ENCODE measurements around the gene ZBTB5. TPM values are rescaled to one million over a fixed set of nuclear protein-coding genes. Genes with fewer than 3 reads are reported as not detected.
"Not testable (repeated sequence)": the region's sequence is repeated elsewhere in the genome, so short reads cannot be mapped to it uniquely, and the experiment has no call there.

The ZBTB5 gene
- total RNA-seq, 1 experiment from 2014 or later = 6.7 TPM

GRCh38 chr9:37452611-37453010 lies 12.6 kb downstream of the ZBTB5 start:
- no peak for DNase-seq (ENCODE audit: low read depth)

GRCh38 chr9:37451628-37452027 lies 13.6 kb downstream of the ZBTB5 start:
- no peak for DNase-seq (ENCODE audit: low read depth)

GRCh38 chr9:37449862-37450632 lies 15.2 kb downstream of the ZBTB5 start:
- no peak for DNase-seq (ENCODE audit: low read depth)

GRCh38 chr9:37447111-37447510 lies 18.1 kb downstream of the ZBTB5 start:
- DNase-seq (ENCODE audit: low read depth) = no peak

GRCh38 chr9:37446401-37446800 lies 18.8 kb downstream of the ZBTB5 start:
- DNase-seq (ENCODE audit: low read depth) = no peak

GRCh38 chr9:37445832-37446231 lies 19.4 kb downstream of the ZBTB5 start:
- DNase-seq (ENCODE audit: low read depth) = no peak

GRCh38 chr9:37444890-37445289 lies 20.4 kb downstream of the ZBTB5 start:
- no peak for DNase-seq (ENCODE audit: low read depth)

GRCh38 chr9:37443566-37443965 lies 21.7 kb downstream of the ZBTB5 start:
- DNase-seq (ENCODE audit: low read depth) = no peak

- no peak for DNase-seq (ENCODE audit: low read depth)
These were observed 22.7 kb downstream of the ZBTB5 start for GRCh38 chr9:37442556-37442955.

GRCh38 chr9:37441776-37442370 lies 23.4 kb downstream of the ZBTB5 start:
- no peak for DNase-seq (ENCODE audit: low read depth)

- DNase-seq (ENCODE audit: low read depth) = no peak
These were observed 26.9 kb downstream of the ZBTB5 start for GRCh38 chr9:37438359-37438758.

GRCh38 chr9:37437621-37438020 lies 27.6 kb downstream of the ZBTB5 start:
- DNase-seq (ENCODE audit: low read depth) = no peak

- no peak for DNase-seq (ENCODE audit: low read depth)
These were observed 28.2 kb downstream of the ZBTB5 start for GRCh38 chr9:37437010-37437409.

GRCh38 chr9:37436540-37436939 lies 28.7 kb downstream of the ZBTB5 start:
- DNase-seq (ENCODE audit: low read depth) = no peak

GRCh38 chr9:37433867-37434371 lies 31.3 kb downstream of the ZBTB5 start:
- no peak for DNase-seq (ENCODE audit: low read depth)

- no peak for DNase-seq (ENCODE audit: low read depth)
These were observed 33.2 kb downstream of the ZBTB5 start for GRCh38 chr9:37432020-37432419.

GRCh38 chr9:37430841-37431597 lies 34.2 kb downstream of the ZBTB5 start:
- DNase-seq (ENCODE audit: low read depth) = no peak

GRCh38 chr9:37429441-37430285 lies 35.6 kb downstream of the ZBTB5 start:
- DNase-seq (ENCODE audit: low read depth) = no peak

GRCh38 chr9:37428345-37428744 lies 36.9 kb downstream of the ZBTB5 start:
- no peak for DNase-seq (ENCODE audit: low read depth)

GRCh38 chr9:37426846-37427245 lies 38.4 kb downstream of the ZBTB5 start:
- no peak for DNase-seq (ENCODE audit: low read depth)

GRCh38 chr9:37426431-37426830 lies 38.8 kb downstream of the ZBTB5 start:
- not testable (repeated sequence) for DNase-seq (ENCODE audit: low read depth)
